ENCODE data around the gene ZNF827.

DNA sequence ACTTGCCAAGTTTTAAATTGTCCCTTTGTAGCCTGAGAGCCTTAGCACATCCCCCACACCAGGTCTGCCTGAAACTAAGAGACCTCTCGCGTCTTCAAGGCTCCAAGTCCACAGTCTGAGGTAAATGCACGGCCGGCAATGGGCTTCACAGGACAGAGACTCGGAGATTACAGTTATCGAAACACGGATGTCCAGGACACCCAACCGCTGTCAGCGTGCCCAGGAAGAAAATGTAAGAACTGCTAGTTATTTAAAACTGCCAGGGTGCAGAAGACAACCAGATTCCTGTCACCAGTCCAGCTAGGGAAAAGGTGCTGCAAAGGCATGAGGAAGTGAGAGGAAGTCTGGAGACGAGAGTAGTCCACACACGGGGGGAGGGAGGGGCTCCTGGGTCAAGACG is 28.9 kb downstream of the ZNF827 start:
- TF ChIP-seq RCOR1 (IDR thresholded peaks at IDR 0.05; ENCODE audit: borderline replicate concordance in 1 of 2, low read depth in 2 of 2, low read length in 2 of 2) (no peak), HDAC3 (IDR thresholded peaks at IDR 0.05; ENCODE audit: borderline replicate concordance, partially characterized antibody) (no peak), GABPA (tag; conservative IDR thresholded peaks at IDR 0.05; ENCODE audit: low read depth) (no peak), POLR3A (IDR thresholded peaks at IDR 0.05; ENCODE audit: borderline replicate concordance, extremely low read depth, insufficient read depth, insufficient read length) (no peak), ZNF23 (CRISPR knock-in tag; IDR thresholded peaks at IDR 0.05) (no peak), NBN (IDR thresholded peaks at IDR 0.05; ENCODE audit: low read depth) (no peak), ATF1 (CRISPR knock-in tag; IDR thresholded peaks at IDR 0.05) (no peak), ATF1 (tag; IDR thresholded peaks at IDR 0.05) (no peak), CHD1 (IDR thresholded peaks at IDR 0.05; ENCODE audit: low read length) (no peak), SREBF2 (CRISPR knock-in tag; IDR thresholded peaks at IDR 0.05) (no peak), POLR2A (conservative IDR thresholded peaks at IDR 0.05) (no peak)
- TF ChIP-seq, protein P1, sequence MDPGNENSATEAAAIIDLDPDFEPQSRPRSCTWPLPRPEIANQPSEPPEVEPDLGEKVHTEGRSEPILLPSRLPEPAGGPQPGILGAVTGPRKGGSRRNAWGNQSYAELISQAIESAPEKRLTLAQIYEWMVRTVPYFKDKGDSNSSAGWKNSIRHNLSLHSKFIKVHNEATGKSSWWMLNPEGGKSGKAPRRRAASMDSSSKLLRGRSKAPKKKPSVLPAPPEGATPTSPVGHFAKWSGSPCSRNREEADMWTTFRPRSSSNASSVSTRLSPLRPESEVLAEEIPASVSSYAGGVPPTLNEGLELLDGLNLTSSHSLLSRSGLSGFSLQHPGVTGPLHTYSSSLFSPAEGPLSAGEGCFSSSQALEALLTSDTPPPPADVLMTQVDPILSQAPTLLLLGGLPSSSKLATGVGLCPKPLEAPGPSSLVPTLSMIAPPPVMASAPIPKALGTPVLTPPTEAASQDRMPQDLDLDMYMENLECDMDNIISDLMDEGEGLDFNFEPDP (CRISPR knock-in tag; IDR thresholded peaks at IDR 0.05), result no peak
- TF ChIP-seq, protein P2, sequence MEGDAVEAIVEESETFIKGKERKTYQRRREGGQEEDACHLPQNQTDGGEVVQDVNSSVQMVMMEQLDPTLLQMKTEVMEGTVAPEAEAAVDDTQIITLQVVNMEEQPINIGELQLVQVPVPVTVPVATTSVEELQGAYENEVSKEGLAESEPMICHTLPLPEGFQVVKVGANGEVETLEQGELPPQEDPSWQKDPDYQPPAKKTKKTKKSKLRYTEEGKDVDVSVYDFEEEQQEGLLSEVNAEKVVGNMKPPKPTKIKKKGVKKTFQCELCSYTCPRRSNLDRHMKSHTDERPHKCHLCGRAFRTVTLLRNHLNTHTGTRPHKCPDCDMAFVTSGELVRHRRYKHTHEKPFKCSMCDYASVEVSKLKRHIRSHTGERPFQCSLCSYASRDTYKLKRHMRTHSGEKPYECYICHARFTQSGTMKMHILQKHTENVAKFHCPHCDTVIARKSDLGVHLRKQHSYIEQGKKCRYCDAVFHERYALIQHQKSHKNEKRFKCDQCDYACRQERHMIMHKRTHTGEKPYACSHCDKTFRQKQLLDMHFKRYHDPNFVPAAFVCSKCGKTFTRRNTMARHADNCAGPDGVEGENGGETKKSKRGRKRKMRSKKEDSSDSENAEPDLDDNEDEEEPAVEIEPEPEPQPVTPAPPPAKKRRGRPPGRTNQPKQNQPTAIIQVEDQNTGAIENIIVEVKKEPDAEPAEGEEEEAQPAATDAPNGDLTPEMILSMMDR (IDR thresholded peaks at IDR 0.05 in 2 of 3, conservative IDR thresholded peaks at IDR 0.05 in 1 of 3; ENCODE audit: insufficient read depth in 2 of 3, low read depth in 1 of 3, low read length in 3 of 3), result no peak

All from K562 (cell line).